Fibroblast of skin of back (primary cell): ENCODE data around the gene ADAMTS2.

Source experiments
- DNase-seq: peaks from one replicate; pipeline ENCODE4 v3.0.0-alpha.2; 2013

Gene ADAMTS2

GRCh38 chr5:179215576-179215975, 129.7 kb downstream of the ADAMTS2 start:
- no peak for DNase-seq

GRCh38 chr5:179214678-179215077, 130.6 kb downstream of the ADAMTS2 start:
- DNase-seq = no peak

GRCh38 chr5:179212870-179213269, 132.4 kb downstream of the ADAMTS2 start:
- DNase-seq = no peak

GRCh38 chr5:179211631-179212030, 133.6 kb downstream of the ADAMTS2 start:
- no peak for DNase-seq

- peak; percentile 44 for DNase-seq
Observed at GRCh38 chr5:179211068-179211467, 134.2 kb downstream of the ADAMTS2 start.

GRCh38 chr5:179210478-179210877, 134.8 kb downstream of the ADAMTS2 start:
- no peak for DNase-seq

- DNase-seq = peak; percentile 83
Observed at GRCh38 chr5:179209359-179210150, 135.7 kb downstream of the ADAMTS2 start.

GRCh38 chr5:179208706-179209358, 136.4 kb downstream of the ADAMTS2 start:
- no peak for DNase-seq

- no peak for DNase-seq
Observed at GRCh38 chr5:179207920-179208705, 137.1 kb downstream of the ADAMTS2 start.

GRCh38 chr5:179207470-179207869, 137.8 kb downstream of the ADAMTS2 start:
- no peak for DNase-seq

GRCh38 chr5:179206366-179206765, 138.9 kb downstream of the ADAMTS2 start:
- no peak for DNase-seq

GRCh38 chr5:179205277-179205676, 140.0 kb downstream of the ADAMTS2 start:
- no peak for DNase-seq

GRCh38 chr5:179204572-179204971, 140.7 kb downstream of the ADAMTS2 start:
- DNase-seq = no peak

GRCh38 chr5:179203248-179203647, 142.0 kb downstream of the ADAMTS2 start:
- no peak for DNase-seq

- DNase-seq = no peak
Observed at GRCh38 chr5:179201986-179202385, 143.3 kb downstream of the ADAMTS2 start.

GRCh38 chr5:179199246-179199645, 146.0 kb downstream of the ADAMTS2 start:
- DNase-seq = no peak

- DNase-seq = no peak
Observed at GRCh38 chr5:179198825-179199224, 146.4 kb downstream of the ADAMTS2 start.

GRCh38 chr5:179196405-179197079, 148.7 kb downstream of the ADAMTS2 start:
- DNase-seq = no peak

- DNase-seq = no peak
Observed at GRCh38 chr5:179195561-179196404, 149.5 kb downstream of the ADAMTS2 start.

GRCh38 chr5:179194941-179195381, 150.3 kb downstream of the ADAMTS2 start:
- no peak for DNase-seq

- no peak for DNase-seq
Observed at GRCh38 chr5:179194201-179194910, 150.9 kb downstream of the ADAMTS2 start.
